HCT116 (cell line): ENCODE data around the gene CELF4. TPM values are rescaled to one million over a fixed set of nuclear protein-coding genes. Genes with fewer than 3 reads are reported as not detected.

Experiments
- ATAC-seq: fragments of 200-7000 bp; cut with Tn5 transposase; 2 replicates; pipeline ENCODE4 v1.9.1; 2020; ENCODE audit warnings: mild to moderate bottlenecking, moderate library complexity
- BruUV-seq: library from RNA; stranded (reverse); fragments of 400-500 nt; replicated peaks from 2 replicates; lab custom pipeline; 2021; lab: Mats Ljungman, UMichigan
- CTCF ChIA-PET: fragments of 300-600 bp; sonication (Branson Sonifier 250); formaldehyde crosslinking; loops from one replicate; lab custom pipeline; 2021; ENCODE audit warnings: antibody characterized with exemption; lab: Charles Lee
- POLR2A ChIA-PET: fragments of 300-600, 350-600 bp; sonication (Branson Sonifier 250); formaldehyde crosslinking; loops from one replicate; lab custom pipeline; 2021; ENCODE audit warnings: antibody characterized with exemption; lab: Charles Lee
- RAD21 ChIA-PET, 2 experiments: fragments of 300-600 bp; sonication (Branson Sonifier 250); formaldehyde crosslinking; loops; one replicate each; lab custom pipeline; 2023; ENCODE audit warnings: low total read pairs in 2 of 2; ENCODE audit not compliant: uncharacterized antibody in 2 of 2, unreplicated experiment in 2 of 2, low non-redundant PET in 1 of 2; lab: Charles Lee
- DNase-seq: peaks from one replicate; pipeline ENCODE4 v3.0.0-alpha.2; 2010; ENCODE audit warnings: low read depth, low spot score
- H2AFZ ChIP-seq: fragments of 200-600 bp; shearing (Covaris generic), sonication (generic); 2 replicates; pipeline ENCODE4 v1.6.1; 2017; ENCODE audit warnings: low read depth, mixed run types, mixed read lengths, antibody characterized with exemption, low read length; ENCODE audit not compliant: poor library complexity, severe bottlenecking
- H3K27ac ChIP-seq: 2 replicates; pipeline ENCODE4 v1.5.1; 2012; ENCODE audit warnings: low read depth, low read length
- H3K27me3 ChIP-seq: fragments of 200-600 bp; sonication (generic); 2 replicates; pipeline ENCODE4 v1.6.1; 2016; ENCODE audit warnings: mixed run types, low read length, mixed read lengths; ENCODE audit not compliant: insufficient read depth
- H3K36me3 ChIP-seq, 2 experiments: fragments of 200-500 bp in 1 of 2; fragments of 200-600 bp in 1 of 2; sonication (Bioruptor generic) in 1 of 2; sonication (generic) in 1 of 2; 2 replicates each; pipeline versions ENCODE4 v1.5.1 to v1.6.1; 2014 to 2016; ENCODE audit warnings: low read length in 2 of 2, inconsistent platforms in 1 of 2, mixed read lengths in 1 of 2, mixed run types in 1 of 2; ENCODE audit not compliant: insufficient read depth in 2 of 2, control insufficient read depth in 1 of 2
- H3K4me1 ChIP-seq, 2 experiments: fragments of 200-600 bp in 1 of 2; sonication (generic) in 1 of 2; 2 replicates each; pipeline versions ENCODE4 v1.5.1 to v1.6.1; 2012 to 2017; ENCODE audit warnings: low read length in 2 of 2, inconsistent platforms in 1 of 2, mild to moderate bottlenecking in 1 of 2, mixed read lengths in 1 of 2, mixed run types in 1 of 2, moderate library complexity in 1 of 2; ENCODE audit not compliant: insufficient read depth in 2 of 2, control insufficient read depth in 1 of 2
- H3K4me2 ChIP-seq: fragments of 200-600 bp; sonication (generic); 2 replicates; pipeline ENCODE4 v1.6.1; 2017; ENCODE audit warnings: mixed run types, low read length, mixed read lengths
- H3K4me3 ChIP-seq, 2 experiments: fragments of 200-600 bp in 1 of 2; sonication (generic) in 1 of 2; replicated peaks in 1 of 2; 2 replicates each; pipeline ENCODE4 v1.5.1; 2011 to 2016; ENCODE audit warnings: low read length in 2 of 2, control low read depth in 1 of 2, low read depth in 1 of 2, mild to moderate bottlenecking in 1 of 2, mixed read lengths in 1 of 2, mixed run types in 1 of 2
- H3K79me2 ChIP-seq: fragments of 200-600 bp; sonication (generic); 2 replicates; pipeline ENCODE4 v1.6.1; 2017; ENCODE audit warnings: mild to moderate bottlenecking, mixed run types, low read length, moderate library complexity, mixed read lengths; ENCODE audit not compliant: insufficient read depth
- H3K9ac ChIP-seq: fragments of 200-600 bp; sonication (generic); 2 replicates; pipeline ENCODE4 v1.6.1; 2016; ENCODE audit warnings: low read length, mixed read lengths
- H3K9me2 ChIP-seq: fragments of 200-600 bp; sonication (generic), shearing (Covaris generic); 2 replicates; pipeline ENCODE4 v1.6.1; 2017; ENCODE audit warnings: mixed run types, mild to moderate bottlenecking, moderate library complexity; ENCODE audit not compliant: insufficient read depth
- H3K9me3 ChIP-seq, 2 experiments: fragments of 200-500 bp in 1 of 2; fragments of 200-600 bp in 1 of 2; sonication (Bioruptor generic) in 1 of 2; sonication (generic) in 1 of 2; 2 replicates each; pipeline ENCODE4 v1.6.1; 2014 to 2017; ENCODE audit warnings: low read length in 2 of 2, mixed read lengths in 2 of 2, inconsistent platforms in 1 of 2, low read depth in 1 of 2, mild to moderate bottlenecking in 1 of 2, mixed run types in 1 of 2, moderate library complexity in 1 of 2; ENCODE audit not compliant: control insufficient read depth in 1 of 2, insufficient read depth in 1 of 2
- H4K20me1 ChIP-seq: fragments of 200-600 bp; sonication (generic), shearing (Covaris generic); 2 replicates; pipeline ENCODE4 v1.6.1; 2017; ENCODE audit warnings: mixed run types, mild to moderate bottlenecking, moderate library complexity; ENCODE audit not compliant: insufficient read depth
- CBX3 ChIP-seq: IDR thresholded peaks from 2 replicates; pipeline ENCODE4 v1.6.1; 2012; ENCODE audit warnings: low read depth
- CEBPB ChIP-seq: IDR thresholded peaks from 2 replicates; pipeline ENCODE4 v1.6.1; 2012; ENCODE audit warnings: low read depth
- EGR1 ChIP-seq: IDR thresholded peaks from 2 replicates; pipeline ENCODE4 v1.6.1; 2012; ENCODE audit warnings: low read depth
- ELF1 ChIP-seq: IDR thresholded peaks from 2 replicates; pipeline ENCODE4 v1.6.1; 2012; ENCODE audit warnings: low read depth, borderline replicate concordance
- FOSL1 ChIP-seq: IDR thresholded peaks from 2 replicates; pipeline ENCODE4 v1.6.1; 2012; ENCODE audit warnings: low read depth
- POLR2A ChIP-seq: IDR thresholded peaks from 2 replicates; pipeline ENCODE4 v1.7.0; 2011; ENCODE audit warnings: borderline replicate concordance; ENCODE audit not compliant: insufficient read depth, insufficient read length; ENCODE audit errors: extremely low read depth
- POLR2AphosphoS5 ChIP-seq: IDR thresholded peaks from 2 replicates; pipeline ENCODE4 v1.6.1; 2011; ENCODE audit warnings: mild to moderate bottlenecking, low read depth, low read length, moderate library complexity
- SP1 ChIP-seq: IDR thresholded peaks from 2 replicates; pipeline ENCODE4 v1.6.1; 2012; ENCODE audit warnings: low read depth
- SRF ChIP-seq: IDR thresholded peaks from 2 replicates; pipeline ENCODE4 v1.6.1; 2012; ENCODE audit warnings: low read depth
- TCF7L2 ChIP-seq: IDR thresholded peaks from 2 replicates; pipeline ENCODE4 v1.7.0; 2011; ENCODE audit warnings: borderline replicate concordance, inconsistent platforms; ENCODE audit not compliant: insufficient read depth, insufficient read length; ENCODE audit errors: extremely low read depth
- ZFX ChIP-seq: fragments of 450-650 bp; IDR thresholded peaks from 2 replicates; pipeline ENCODE4 v1.6.1; 2017
- ZNF274 ChIP-seq: fragments of 200-500 bp; sonication (Bioruptor generic); IDR thresholded peaks from 2 replicates; pipeline ENCODE4 v1.6.1; 2014; ENCODE audit warnings: mild to moderate bottlenecking, low read depth, low read length, inconsistent platforms
- intact Hi-C: fragments of 100-400 bp; cut with micrococcal nuclease; formaldehyde crosslinking; loops from 2 replicates; pipeline ENCODE4 v1.10.0; 2022
- total RNA-seq: library from RNA; stranded (reverse); gene quantifications from one replicate; pipeline ENCODE4 v1.2.1, GENCODE V29; 2021; ENCODE audit not compliant: unreplicated experiment
- TF ChIP-seq, protein P1 (sequence below): IDR thresholded peaks from 2 replicates; pipeline ENCODE4 v1.6.1; 2011; ENCODE audit warnings: mild to moderate bottlenecking, low read length, moderate library complexity; ENCODE audit not compliant: insufficient replicate concordance; ENCODE audit errors: extremely low read depth
- TF ChIP-seq, protein P2 (sequence below), 3 experiments: fragments of 200-600 bp in 1 of 3; sonication (generic) in 1 of 3; IDR thresholded peaks in 2 of 3; conservative IDR thresholded peaks in 1 of 3; 2 replicates each; pipeline ENCODE4 v1.5.1; 2012 to 2017; ENCODE audit warnings: low read depth in 2 of 3, low read length in 2 of 3, antibody characterized with exemption in 1 of 3, borderline replicate concordance in 1 of 3, control low read depth in 1 of 3, mild to moderate bottlenecking in 1 of 3, mixed read lengths in 1 of 3, mixed run types in 1 of 3, moderate library complexity in 1 of 3; ENCODE audit not compliant: insufficient read depth in 1 of 3
- TF ChIP-seq, protein P3 (sequence below): IDR thresholded peaks from 2 replicates; pipeline ENCODE4 v1.6.1; 2012; ENCODE audit warnings: low read depth
- TF ChIP-seq, protein P4 (sequence below): IDR thresholded peaks from 2 replicates; pipeline ENCODE4 v1.6.1; 2012

Gene CELF4
- total RNA-seq, 1 experiment from 2014 or later, result not detected

DNA sequence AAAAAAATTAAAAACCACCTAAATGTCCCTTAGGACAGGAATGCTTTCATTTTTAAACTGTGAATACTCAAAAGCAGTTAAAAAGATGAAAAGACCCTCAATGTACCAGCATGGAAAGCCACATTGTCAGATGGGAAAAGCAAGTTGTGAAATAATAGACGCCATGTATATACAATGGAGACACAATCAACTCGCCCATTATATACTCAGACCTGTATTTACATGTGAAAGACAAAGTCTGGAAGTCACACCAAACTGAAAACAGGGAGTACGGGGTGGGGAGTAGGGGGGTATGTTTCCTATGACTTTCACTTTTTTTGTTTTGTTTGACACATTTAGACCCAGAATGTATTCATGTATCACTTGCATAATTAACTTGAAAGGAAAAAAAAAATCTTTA is 75.6 kb downstream of the CELF4 start:
- Histone ChIP-seq H3K27me3 (peaks cover 53% of the 10 kb centered on the region), H3K36me3 (no peaks in the 10 kb centered on the region), H3K9ac (no peak overlapping the region), H3K4me2 (no peak overlapping the region), H3K79me2 (no peaks in the 10 kb centered on the region), H2AFZ (no peak overlapping the region), H3K4me3 (no peak overlapping the region), H3K4me1 (peaks cover 0 to 6% of the 10 kb centered on the region in 2 experiments; a peak in 2 of 4 replicates), H3K9me2 (no peaks in the 10 kb centered on the region), H3K27ac (no peak overlapping the region), H4K20me1 (no peaks in the 10 kb centered on the region), H3K9me3 (no peaks in the 10 kb centered on the region)
- intact Hi-C loops, result no loop called here
- POLR2A ChIA-PET, result no interaction called here
- TF ChIP-seq CEBPB (no peak), FOSL1 (no peak), EGR1 (no peak), POLR2A (no peak), POLR2AphosphoS5 (no peak), TCF7L2 (no peak), ZFX (no peak), SRF (no peak), ZNF274 (no peak), CBX3 (no peak), SP1 (no peak), ELF1 (no peak)
- TF ChIP-seq, protein P1, sequence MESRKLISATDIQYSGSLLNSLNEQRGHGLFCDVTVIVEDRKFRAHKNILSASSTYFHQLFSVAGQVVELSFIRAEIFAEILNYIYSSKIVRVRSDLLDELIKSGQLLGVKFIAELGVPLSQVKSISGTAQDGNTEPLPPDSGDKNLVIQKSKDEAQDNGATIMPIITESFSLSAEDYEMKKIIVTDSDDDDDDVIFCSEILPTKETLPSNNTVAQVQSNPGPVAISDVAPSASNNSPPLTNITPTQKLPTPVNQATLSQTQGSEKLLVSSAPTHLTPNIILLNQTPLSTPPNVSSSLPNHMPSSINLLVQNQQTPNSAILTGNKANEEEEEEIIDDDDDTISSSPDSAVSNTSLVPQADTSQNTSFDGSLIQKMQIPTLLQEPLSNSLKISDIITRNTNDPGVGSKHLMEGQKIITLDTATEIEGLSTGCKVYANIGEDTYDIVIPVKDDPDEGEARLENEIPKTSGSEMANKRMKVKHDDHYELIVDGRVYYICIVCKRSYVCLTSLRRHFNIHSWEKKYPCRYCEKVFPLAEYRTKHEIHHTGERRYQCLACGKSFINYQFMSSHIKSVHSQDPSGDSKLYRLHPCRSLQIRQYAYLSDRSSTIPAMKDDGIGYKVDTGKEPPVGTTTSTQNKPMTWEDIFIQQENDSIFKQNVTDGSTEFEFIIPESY, result no peak
- TF ChIP-seq, protein P2, sequence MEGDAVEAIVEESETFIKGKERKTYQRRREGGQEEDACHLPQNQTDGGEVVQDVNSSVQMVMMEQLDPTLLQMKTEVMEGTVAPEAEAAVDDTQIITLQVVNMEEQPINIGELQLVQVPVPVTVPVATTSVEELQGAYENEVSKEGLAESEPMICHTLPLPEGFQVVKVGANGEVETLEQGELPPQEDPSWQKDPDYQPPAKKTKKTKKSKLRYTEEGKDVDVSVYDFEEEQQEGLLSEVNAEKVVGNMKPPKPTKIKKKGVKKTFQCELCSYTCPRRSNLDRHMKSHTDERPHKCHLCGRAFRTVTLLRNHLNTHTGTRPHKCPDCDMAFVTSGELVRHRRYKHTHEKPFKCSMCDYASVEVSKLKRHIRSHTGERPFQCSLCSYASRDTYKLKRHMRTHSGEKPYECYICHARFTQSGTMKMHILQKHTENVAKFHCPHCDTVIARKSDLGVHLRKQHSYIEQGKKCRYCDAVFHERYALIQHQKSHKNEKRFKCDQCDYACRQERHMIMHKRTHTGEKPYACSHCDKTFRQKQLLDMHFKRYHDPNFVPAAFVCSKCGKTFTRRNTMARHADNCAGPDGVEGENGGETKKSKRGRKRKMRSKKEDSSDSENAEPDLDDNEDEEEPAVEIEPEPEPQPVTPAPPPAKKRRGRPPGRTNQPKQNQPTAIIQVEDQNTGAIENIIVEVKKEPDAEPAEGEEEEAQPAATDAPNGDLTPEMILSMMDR (IDR thresholded peaks at IDR 0.05 in 2 of 3, conservative IDR thresholded peaks at IDR 0.05 in 1 of 3; ENCODE audit: borderline replicate concordance in 1 of 3, insufficient read depth in 1 of 3, low read depth in 2 of 3, low read length in 2 of 3), result no peak
- TF ChIP-seq, protein P3, sequence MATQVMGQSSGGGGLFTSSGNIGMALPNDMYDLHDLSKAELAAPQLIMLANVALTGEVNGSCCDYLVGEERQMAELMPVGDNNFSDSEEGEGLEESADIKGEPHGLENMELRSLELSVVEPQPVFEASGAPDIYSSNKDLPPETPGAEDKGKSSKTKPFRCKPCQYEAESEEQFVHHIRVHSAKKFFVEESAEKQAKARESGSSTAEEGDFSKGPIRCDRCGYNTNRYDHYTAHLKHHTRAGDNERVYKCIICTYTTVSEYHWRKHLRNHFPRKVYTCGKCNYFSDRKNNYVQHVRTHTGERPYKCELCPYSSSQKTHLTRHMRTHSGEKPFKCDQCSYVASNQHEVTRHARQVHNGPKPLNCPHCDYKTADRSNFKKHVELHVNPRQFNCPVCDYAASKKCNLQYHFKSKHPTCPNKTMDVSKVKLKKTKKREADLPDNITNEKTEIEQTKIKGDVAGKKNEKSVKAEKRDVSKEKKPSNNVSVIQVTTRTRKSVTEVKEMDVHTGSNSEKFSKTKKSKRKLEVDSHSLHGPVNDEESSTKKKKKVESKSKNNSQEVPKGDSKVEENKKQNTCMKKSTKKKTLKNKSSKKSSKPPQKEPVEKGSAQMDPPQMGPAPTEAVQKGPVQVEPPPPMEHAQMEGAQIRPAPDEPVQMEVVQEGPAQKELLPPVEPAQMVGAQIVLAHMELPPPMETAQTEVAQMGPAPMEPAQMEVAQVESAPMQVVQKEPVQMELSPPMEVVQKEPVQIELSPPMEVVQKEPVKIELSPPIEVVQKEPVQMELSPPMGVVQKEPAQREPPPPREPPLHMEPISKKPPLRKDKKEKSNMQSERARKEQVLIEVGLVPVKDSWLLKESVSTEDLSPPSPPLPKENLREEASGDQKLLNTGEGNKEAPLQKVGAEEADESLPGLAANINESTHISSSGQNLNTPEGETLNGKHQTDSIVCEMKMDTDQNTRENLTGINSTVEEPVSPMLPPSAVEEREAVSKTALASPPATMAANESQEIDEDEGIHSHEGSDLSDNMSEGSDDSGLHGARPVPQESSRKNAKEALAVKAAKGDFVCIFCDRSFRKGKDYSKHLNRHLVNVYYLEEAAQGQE, result no peak
- TF ChIP-seq, protein P4, sequence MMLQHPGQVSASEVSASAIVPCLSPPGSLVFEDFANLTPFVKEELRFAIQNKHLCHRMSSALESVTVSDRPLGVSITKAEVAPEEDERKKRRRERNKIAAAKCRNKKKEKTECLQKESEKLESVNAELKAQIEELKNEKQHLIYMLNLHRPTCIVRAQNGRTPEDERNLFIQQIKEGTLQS, result no peak
- RAD21 ChIA-PET, result no interaction called here
- no TSS peak for BruUV-seq
- no peak for DNase-seq
- CTCF ChIA-PET, result no interaction called here
- ATAC-seq, result no peak
